NCI-H1048 (cell line): ENCODE results near the gene IQCM.

ENCODE experiments used
- DNase-seq: peaks from one replicate; lab custom pipeline; 2025; lab: John Stamatoyannopoulos, UW

Gene IQCM, protein sequence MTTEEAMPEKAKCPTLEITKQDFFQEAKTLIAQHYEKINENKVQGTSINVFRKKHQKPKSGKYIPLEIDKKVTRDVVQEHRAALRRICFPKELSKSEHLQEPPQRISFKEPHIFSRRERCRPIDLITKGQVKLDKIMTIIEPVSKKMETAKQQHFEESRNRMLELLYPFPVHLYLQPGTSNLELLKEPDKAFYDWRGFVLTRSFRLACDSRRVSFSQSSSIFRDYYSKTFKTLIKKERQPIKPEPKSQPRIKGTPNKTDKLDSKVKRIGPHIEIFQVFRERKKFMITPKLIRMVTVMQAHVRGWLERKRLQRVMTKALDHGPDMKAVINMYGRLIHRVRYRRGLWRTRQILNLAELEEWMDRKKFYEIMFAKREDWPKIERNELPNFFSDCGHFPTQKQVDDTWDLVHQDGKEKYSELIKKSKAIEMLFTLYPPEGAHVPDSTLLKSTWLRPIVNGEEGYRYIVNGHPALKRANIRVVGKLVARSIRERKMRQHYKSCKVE

GRCh38 chr4:149815743-149816142, at the start of gene IQCM:
Gene IQCM (minus strand): TSS chr4:149815843. CDS start chr4:149742691, 73,152 bp downstream.
- DNase-seq = no peak

DNA sequence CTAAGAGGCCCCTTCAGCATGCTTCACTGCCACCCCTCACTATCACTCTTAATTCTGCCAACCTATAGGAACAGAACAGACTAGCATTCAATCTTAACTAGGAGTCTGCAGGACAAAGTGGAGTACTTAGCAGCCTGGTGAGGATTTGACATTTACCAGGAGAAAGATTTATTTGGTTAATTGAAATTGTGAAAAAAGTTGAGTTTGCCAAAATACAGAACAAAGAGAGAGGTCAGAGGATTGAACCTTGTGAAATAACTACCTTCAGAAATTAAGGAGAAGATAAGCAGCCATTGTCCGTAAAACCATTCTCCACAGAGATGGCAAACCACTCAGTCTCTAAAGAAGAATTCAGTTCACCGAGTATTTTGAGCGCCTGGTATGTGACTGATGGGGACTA, 41.8 kb upstream of the IQCM start:
- DNase-seq = no peak

- no peak for DNase-seq
Measured at GRCh38 chr4:149845743-149846142, 30.1 kb upstream of the IQCM start.

- no peak for DNase-seq
Measured at GRCh38 chr4:149841686-149842085, 26.0 kb upstream of the IQCM start.

- DNase-seq = no peak
Measured at GRCh38 chr4:149838036-149838435, 22.4 kb upstream of the IQCM start.

DNA sequence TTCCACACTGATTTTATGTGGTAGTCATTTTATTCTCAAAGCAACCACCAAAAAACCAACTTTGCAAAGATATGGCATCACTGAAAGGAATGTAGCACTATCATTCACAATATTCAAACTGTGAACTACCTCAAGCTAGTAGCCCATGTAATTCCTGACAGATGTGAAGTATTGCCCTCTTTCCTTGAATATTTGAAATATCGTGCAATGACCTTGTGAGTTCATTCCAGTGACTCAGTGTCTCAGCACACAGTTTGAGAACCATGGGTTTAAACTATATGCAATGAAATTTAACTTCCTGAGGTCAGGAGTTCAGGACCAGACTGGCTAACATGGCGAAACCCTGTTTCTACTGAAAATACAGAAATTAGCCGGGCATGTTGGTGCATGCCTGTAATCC, 20.9 kb upstream of the IQCM start:
- DNase-seq = no peak

DNA sequence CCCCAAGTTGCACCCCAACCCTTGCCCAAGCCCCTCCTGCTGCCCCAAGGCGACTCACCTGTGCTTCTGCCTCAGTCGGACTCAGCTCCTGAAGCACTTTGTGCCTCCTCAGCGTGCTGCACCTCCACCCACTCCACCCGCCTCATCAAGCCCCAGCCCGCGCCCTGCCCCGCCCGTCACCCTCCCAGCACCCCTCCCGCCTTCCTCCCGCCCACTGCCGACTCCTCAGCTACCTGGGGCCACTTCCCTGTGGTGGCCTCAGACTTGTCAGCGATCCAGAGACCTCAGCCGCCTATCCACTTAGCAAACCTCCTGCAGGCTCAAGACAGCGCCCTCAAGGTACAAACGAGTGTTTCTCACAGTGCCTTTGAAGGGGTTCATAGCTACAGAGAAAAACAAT, 19.6 kb upstream of the IQCM start:
- DNase-seq = no peak

DNA sequence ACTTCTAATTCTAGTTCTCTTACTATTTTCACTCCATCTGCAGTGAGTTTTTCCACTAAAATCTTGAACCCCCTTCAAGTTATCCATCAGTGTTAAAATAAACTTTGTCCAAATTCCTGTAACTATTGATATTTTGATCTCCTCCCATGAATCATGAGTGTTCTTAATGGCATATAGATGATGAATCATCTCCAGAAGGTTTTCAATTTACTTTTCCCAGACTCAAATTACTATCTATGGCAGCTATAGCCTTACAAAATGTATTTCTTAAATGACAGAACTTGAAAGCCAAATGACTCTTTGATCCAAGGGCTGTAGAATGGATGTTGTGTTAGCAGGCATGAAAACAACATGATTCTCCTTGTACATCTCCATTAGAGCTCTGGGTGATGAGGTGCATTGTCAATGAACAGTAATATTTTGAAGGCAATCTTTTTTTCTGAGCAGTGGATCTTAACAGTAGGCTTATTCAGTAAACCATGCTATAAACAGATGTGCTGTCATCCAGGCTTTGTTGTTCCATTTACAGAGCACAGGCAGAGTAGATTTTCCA, 16.1 kb upstream of the IQCM start:
- DNase-seq = no peak

GRCh38 chr4:149830823-149831222, 15.2 kb upstream of the IQCM start:
- DNase-seq = no peak

DNA sequence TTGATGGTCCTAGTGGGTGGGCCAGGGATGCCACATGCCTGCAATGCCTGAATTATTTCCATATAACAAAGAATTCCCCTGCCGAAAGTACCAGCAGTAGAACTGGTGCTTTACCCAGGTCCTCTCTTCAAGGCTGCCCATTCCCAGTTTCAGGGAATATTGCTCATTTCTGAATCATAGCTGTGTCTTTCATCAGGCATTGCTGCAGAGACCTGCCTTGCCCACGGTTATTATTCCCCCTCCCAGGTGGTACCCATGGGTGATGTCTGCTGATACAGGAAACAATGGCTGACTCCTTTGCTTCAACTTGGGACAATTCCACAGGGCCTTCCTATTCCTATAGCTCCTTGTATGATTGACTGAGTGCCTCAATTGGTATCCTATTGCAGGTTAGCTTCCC, 9.7 kb upstream of the IQCM start:
- DNase-seq = no peak

DNA sequence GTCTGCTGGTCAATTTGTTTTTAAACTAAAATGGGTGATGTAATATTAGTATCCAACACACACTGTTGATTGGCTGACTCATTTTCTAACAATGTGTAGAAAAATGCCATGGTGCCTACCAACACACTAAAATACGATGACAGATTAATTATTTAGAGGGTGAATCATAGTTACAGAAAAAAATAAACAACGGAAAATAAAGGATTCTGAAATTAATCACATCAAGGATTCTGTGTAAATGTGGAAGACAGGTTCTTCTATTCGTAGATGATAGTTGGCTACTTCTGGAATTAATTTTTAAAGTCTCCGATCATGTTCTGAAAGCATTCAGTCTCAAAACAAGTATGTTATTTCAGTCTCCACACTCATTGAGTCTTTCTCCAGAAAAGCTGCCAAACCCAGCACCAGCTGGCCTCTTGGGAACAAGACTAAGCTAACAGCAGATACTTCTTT, 8.2 kb upstream of the IQCM start:
- no peak for DNase-seq

- no peak for DNase-seq
Measured at GRCh38 chr4:149801416-149801815, 14.2 kb downstream of the IQCM start.

GRCh38 chr4:149799546-149799945, 16.1 kb downstream of the IQCM start:
- no peak for DNase-seq

DNA sequence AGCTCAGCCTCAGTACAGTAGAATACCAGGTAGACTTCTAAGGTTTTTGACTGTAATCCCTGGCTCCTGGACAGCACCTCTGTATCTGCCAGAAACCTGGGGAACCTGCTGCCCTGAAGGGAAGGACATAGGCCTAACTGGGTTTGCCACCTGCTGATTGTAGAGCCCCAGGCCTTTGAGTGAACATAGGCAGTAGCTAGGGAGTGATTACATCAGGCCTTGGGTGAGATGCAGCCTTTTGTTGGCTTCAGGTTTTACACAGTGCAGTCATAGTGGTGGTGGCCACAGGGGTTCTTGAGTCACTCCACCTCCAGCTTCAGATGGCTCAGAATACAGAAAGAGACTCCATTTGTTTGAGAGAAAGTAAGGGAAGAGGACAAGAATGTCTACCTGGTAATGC, 19.3 kb downstream of the IQCM start:
- no peak for DNase-seq

DNA sequence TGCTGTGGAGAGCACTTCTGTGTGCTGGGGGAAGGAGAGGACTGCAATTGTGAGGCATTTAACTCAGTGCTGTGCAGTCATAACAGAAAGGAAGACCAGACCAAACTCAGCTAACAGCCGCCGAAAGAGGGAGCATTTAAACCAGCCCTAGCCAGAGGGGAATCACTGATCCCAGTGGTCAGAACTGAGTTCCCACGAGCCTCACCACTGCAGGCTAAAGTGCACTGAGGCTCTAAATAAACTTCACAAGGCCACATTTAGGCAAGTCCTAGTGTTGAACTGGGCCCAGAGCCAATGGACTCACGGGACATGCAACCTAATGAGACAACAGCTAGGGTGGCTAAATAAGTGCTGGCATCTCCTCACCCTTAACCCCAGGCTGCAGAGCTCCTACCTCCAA, 20.4 kb downstream of the IQCM start:
- no peak for DNase-seq

DNA sequence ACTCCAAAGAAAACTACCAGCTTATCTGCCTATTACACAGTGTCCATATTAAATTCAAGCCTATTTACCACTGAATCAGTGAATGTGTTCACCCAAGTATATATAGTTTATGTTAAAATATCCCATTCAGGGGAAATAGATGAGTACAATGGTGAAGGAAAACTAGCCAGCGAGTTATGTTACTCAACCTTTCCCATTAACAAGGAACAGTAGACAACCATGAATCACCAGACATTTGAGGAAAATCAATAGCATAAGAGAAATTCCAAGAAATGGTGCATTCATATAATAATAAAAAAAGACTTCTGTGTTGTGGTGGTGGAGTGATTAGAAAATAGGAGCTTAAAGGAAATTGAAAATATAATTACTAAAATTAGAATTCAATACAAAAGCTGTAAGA, 21.3 kb downstream of the IQCM start:
- no peak for DNase-seq

DNA sequence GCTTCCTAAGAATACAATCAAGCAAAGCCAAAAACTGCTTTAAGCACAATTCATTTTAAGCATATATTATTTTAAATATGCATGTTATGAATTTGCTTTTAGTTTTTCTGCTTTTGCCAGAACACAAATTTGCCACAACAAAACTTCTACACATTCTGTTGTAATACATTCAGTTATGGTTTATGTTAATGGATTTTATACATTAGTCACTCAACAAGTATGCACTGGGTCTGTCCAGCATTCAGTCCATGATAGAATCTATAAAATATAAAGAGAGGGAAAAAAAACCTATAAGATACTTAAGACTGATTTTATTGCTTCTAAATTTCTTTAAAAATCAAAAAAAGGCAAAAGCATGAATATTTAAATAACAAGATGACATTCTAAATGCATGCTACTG, 22.2 kb downstream of the IQCM start:
- DNase-seq = no peak

GRCh38 chr4:149791851-149792250, 23.8 kb downstream of the IQCM start:
- DNase-seq = no peak

GRCh38 chr4:149790172-149790907, 25.3 kb downstream of the IQCM start:
- DNase-seq = no peak

- DNase-seq = no peak
Measured at GRCh38 chr4:149788300-149788699, 27.3 kb downstream of the IQCM start.

GRCh38 chr4:149785696-149786431, 29.8 kb downstream of the IQCM start:
- no peak for DNase-seq

- no peak for DNase-seq
Measured at GRCh38 chr4:149784018-149784417, 31.6 kb downstream of the IQCM start.
